HK-2 (cell line): ENCODE measurements around the gene GLYATL1.

Experiments
- DNase-seq: peaks from one replicate; pipeline ENCODE4 v3.0.0-alpha.2; 2018; ENCODE audit not compliant: unreplicated experiment

The GLYATL1 gene

DNA sequence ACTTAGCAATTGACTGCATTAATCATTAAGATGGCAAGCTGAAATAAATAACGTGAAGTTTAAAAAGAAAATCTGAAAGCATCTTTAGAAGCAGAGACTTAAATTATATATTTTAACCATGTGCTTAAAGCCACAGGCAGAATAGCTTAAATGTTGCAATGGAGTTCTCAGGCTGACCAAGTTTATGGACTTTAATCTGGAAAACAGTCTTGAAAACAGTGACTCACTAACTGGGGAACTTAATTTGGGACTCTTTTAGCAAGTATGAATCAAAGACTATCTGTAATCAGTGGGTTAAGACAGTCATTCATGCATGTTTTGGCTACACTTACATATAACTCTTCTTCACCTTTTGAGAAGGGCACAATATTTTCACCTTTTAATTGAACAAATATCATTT lies 12.6 kb upstream of the GLYATL1 start:
- DNase-seq, result no peak

DNA sequence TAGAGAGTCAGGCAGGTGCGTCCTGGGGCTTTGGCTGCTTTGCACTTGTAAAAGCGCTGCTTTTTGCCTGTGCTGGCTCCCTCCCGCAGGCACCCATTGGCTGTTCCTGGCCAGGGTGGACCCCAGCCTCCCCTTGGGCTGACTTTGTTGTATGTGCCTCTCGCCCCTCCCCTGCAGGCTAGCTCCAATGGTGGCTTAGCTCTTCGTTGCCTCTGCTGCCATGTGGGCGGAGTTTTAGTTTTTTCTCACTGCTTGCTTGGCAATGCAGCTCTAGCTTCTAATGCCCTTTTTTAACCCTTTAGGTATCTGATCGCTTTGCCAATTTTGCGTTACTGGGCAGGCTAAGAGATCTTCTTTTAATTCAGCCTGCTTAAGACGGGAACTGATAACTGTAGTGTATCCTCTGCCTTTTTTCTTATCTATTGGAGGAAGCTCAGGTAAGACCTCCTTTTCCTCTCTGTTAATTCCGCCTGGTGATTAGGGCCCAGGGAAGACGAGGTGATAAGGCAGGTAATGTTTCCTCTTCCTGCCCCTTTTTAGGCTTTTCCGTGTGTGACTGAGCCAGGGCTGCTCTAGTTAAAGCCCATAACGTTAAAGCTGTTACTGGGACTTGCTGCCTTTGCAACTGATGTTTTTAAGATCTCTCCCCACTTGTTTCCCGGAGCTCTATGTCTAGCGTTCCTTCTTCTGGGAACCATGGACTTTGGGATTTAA lies 11.7 kb upstream of the GLYATL1 start:
- DNase-seq, result no peak

DNA sequence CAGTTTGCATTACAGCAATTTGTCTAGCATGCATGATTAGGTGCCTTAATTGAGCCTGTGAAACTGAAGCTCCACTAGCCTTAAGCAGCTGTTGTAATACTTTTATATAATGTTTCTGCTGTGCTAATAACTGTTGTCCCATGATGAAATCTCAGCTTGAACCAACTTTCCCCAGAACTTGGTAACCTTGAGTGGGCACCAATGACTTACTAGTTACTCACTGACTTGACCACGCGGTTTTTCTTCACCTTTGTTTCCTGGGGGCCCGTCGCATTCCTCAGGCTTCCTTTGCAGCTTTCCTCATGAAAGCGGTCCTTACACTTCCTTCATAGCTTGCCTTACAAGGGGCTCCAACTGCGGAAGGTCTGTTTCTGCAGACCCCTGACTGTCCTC lies 11.2 kb upstream of the GLYATL1 start:
- peak; percentile 22 for DNase-seq

DNA sequence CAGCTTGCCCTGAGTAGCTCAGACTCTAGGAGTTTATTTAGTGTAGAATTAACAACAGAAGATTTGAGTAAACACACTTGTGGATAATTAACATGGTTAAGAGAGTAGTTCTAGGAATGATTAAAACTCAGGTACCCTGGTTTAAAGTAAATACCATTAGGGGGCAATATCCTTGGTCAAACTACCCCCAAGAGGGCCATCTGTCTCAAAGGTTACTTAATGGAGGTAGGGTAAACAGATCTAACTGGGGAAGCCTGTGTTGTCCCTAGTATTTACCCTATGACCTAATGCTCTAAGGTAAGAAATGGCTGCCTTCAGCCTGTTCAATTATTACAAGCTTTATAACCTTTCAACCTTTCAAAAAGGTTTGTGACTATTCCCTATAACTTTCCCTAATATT lies 10.6 kb upstream of the GLYATL1 start:
- no peak for DNase-seq

GRCh38 chr11:58930926-58931325 lies 8.4 kb upstream of the GLYATL1 start:
- no peak for DNase-seq

DNA sequence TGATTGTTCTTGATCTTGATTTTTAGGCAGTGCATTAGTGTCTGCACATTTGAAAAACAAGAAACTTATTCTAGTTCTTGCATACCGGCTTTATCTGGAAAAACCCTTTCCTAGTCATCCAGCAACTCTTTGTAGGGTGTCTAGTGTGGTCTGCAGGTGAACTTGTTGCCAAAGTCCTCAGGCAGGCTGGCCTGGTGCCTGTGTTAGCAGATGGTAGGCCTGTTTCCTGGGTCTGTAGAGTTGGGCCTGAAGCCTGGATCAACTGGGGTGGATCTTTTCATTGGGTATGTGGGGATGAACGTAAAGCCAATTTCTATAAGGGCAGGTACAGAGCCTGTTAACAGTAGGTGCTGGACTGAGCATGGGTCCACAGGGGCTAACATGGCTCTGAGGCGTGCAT lies 5.6 kb upstream of the GLYATL1 start:
- DNase-seq, result no peak

DNA sequence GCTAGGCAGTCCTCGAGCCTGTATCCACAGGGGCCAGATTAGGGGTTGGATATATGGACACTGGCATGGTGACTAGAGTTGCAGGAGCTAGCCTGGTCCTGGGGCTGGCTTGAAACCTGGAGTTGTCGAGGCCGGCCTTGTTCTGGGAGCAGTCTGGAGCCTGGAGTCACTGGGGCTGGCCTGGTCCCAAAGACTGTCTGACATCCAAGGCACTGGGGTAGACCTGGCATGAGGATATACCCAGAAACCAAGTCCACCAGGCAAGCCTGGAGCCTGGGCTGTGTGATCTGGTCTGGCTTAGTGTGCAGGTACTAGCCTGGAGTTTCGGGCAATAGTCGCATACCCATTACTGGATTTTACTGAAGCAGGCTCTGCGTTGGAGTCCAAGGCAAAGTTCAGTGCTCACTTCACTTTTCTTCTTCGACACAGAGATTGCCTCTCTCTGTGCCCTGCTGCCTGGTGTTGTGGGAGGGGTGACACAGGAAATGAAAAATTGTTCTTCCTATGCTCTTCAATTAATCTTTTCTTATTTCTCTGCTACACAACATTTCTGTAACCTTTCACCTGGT lies 4.3 kb upstream of the GLYATL1 start:
- DNase-seq, result no peak

DNA sequence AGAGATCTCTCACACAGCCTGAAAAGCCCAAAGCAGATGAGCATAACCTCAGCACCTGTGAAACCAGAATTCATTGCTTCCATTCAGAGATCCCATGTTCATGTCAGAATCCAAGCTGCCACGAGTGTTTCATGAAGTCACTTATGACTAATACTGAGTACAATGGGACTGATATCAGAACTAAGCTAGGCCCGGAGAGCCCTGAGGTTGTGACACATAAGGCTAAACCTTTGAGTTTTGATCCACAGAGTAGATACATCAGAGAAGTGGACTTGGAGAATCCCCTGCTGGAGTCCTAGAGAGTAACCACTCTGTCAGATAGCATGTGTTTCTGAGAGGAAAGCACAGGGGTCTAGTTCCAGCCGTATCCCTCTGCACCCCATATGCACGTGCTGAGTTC lies 890 bp upstream of the GLYATL1 start:
- DNase-seq, result no peak

DNA sequence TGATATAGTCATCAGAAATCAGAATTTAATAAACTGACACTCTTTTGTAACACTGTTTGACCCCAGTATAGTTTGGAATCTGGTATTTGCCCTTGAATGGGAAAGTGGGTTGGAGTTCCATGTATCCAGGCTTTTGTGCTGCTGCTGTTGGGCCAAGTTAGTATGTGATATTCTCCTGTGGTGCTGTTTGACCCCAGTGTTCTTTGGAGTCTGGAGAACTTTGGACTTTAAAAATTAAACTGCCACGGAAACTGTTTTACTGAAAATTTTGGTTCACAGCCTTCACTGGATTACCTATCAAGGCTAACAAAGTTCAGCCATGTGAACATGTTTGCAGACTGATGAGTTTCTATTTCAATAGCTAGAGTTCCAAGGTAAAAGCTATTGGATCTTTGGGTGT lies 740 bp downstream of the GLYATL1 start:
- no peak for DNase-seq

DNA sequence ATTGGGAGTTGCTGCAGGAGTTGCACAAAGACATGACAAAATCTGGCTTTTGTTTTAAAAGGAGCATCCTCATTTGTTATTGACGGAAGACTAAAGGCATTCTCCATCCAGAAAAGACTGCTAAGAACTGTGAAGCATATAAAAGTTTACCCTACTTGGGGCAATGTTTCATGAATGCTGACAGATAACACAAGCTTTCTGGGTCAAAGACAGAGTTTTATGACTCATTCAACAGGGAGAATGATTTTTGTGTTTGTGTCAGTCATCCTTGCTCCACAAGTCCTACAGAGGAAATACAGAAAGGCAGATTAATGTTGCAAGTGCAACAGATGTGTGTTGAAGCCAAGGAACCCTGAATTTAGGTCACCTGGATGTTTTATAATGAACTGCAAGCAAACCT lies 2.5 kb downstream of the GLYATL1 start:
- no peak for DNase-seq

DNA sequence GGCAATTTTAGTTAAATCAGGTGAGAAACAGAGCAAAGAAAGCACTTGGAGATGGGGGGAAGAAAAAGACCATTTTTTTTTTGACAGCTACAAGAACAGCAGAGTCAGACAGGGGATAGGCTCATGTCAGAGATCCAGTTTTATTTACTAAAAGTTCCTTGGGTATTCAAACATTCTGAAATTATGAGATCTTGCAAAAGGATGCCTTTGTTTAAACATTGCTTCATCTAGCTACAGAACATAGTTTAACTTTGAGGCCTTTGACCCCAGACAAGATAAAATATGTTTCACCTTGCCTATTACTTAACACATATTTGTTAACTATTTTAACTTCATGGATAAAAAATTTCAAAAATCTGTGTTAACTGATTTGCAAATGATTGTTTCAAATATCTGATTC lies 6.4 kb downstream of the GLYATL1 start:
- DNase-seq, result no peak

GRCh38 chr11:58949184-58949583 lies 9.9 kb downstream of the GLYATL1 start:
- DNase-seq, result no peak

DNA sequence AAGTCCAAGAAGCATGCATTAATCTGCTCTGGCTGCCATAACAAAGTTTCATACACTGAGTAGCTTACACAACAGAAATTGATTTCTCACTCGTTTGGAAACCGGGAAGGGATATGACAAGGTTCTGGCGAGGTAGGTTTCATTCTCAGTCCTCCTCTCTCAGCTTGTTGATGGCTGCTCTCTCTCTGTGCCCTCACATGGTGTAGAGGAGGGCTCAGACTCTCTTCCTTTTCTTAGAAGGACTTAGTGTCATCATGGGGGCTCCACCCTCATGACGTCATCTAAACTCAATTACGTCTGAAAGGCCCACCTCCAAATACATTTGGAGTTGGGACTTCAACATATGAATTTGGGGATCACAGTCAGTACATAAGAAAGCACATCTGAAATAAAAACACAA lies 18.6 kb downstream of the GLYATL1 start:
- DNase-seq, result no peak

DNA sequence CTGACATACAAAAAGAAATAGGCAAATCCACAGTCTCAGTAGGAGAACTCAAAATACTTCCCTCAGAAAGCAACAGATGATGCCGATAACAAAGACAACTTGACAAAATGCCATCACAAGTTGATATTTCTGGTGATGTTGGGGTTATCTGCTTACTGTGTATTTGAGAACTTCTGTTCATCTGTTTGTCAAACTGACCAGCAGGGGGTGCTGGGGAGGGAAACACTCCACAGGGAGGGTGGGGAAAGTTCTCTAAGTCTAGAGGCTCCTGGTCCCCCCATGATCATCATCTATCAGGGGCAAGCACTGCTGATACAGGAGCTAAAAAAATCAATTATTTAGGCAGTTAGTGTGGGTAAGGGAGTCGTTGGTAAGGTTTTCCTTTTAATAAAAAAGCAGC lies 19.2 kb downstream of the GLYATL1 start:
- no peak for DNase-seq

- no peak for DNase-seq
Observed at GRCh38 chr11:58963551-58964104, 24.3 kb downstream of the GLYATL1 start.

GRCh38 chr11:58965246-58965985 lies 26.1 kb downstream of the GLYATL1 start:
- no peak for DNase-seq

GRCh38 chr11:58968251-58968711 lies 29.0 kb downstream of the GLYATL1 start:
- DNase-seq, result no peak

DNA sequence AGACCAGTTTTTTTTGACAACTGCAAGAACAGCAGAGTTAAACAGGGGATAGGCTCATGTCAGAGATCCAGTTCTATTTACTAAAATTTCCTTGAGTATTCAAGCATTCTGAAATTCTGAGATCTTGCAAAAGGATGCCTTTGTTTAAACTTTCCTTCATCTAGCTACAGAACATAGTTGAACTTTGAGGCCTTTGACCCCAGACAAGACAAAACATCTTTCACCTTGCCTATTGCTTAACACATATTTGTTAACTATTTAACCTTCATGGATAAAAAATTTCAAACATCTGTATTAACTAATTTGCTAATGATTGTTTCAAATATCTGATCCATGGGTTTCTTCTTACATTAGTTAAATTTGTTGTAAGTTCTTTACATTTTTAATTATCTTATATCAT lies 38.2 kb downstream of the GLYATL1 start:
- DNase-seq, result no peak

- no peak for DNase-seq
Observed at GRCh38 chr11:58979222-58979621, 39.9 kb downstream of the GLYATL1 start.

DNA sequence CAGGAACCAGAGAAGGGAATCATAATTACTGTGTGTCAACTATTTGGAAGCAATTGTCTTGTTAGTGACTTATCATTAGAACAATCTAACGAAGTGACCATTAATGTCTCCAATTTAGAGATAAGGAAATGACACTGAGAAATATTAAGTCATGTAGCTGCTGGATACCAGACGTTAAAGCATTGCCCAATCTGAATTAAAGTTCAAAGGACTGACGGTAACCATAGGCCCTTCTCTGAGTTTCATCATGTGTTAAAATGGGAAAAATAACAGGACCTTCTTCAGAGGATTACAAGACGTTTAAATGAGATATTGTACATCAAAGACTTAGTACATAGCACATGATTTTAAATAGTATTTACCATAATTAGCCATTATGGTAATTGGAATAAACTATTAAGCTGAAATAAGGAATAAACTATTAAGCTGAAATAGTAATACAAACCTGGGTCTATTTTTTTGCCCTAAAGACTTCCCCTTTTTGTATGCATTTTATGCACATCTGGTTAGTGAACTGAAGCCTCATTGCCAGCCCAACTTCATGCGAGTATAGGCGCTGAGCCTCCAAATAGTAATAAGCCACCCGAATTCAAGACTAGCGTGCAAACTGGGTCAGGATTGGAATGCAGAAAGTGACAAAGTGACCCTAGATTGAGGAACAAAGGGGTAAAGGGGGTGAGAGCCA lies 41.0 kb downstream of the GLYATL1 start:
- no peak for DNase-seq

DNA sequence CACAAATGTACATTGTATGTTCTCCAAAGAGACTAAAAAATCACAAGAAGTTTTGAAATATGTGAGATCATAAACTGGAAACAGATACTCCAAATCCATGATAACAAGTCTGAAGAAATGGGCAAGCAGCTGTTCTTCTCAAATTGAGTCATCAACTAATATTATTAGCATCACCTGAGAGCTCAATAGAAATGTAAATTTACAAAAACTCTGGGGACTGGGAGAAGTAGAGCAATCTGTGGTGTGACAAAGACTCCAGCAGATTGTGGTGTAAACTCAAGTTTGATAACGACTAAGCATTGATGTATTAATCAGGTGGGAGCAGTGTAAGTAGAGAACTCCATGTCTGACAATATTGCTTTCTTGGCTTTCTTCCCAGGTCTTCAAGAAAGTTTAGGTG lies 53.2 kb downstream of the GLYATL1 start:
- no peak for DNase-seq

DNA sequence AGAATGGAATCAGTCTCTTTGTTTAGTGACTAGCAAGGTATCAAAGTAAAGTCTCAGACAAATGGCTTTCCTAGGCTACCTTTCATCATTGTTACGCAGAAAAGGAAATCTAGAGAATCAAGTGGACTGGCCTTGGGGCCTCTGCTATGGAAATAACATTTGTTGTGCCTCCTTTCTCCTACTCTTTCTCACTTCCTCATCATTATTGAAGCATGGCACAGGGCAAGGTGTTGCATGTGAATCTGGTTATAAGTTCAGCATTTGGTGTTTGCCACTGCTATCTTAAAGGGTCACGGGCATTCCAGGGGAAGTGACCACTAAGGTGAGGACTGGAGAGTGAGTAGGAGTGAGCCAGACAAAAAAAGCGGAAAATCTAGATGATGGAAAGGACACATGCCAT lies 54.9 kb downstream of the GLYATL1 start:
- no peak for DNase-seq
